NCI-H2107 treated with DMSO at 0.1 percent for 48 hours (cell line): ENCODE measurements around the gene LONP2.
"Not testable (repeated sequence)": the region's sequence is repeated elsewhere in the genome, so short reads cannot be mapped to it uniquely, and the experiment has no call there.

Source experiments
- DNase-seq: peaks from one replicate; lab custom pipeline; 2025; ENCODE audit not compliant: unreplicated experiment; lab: John Stamatoyannopoulos, UW

Gene LONP2

GRCh38 chr16:48330189-48330840, 86.2 kb downstream of the LONP2 start:
- DNase-seq, result no peak

- peak; percentile 81 for DNase-seq
Measured at GRCh38 chr16:48330841-48331192, 86.7 kb downstream of the LONP2 start.

- no peak for DNase-seq
Measured at GRCh38 chr16:48332978-48333377, 88.9 kb downstream of the LONP2 start.

- no peak for DNase-seq
Measured at GRCh38 chr16:48334325-48334724, 90.2 kb downstream of the LONP2 start.

- DNase-seq, result no peak
Measured at GRCh38 chr16:48335961-48336360, 91.9 kb downstream of the LONP2 start.

- no peak for DNase-seq
Measured at GRCh38 chr16:48340054-48340453, 96.0 kb downstream of the LONP2 start.

GRCh38 chr16:48342591-48342990, 98.5 kb downstream of the LONP2 start:
- DNase-seq, result no peak

GRCh38 chr16:48347191-48347865, 103.2 kb downstream of the LONP2 start:
- no peak for DNase-seq

GRCh38 chr16:48347980-48348379, 103.9 kb downstream of the LONP2 start:
- no peak for DNase-seq

GRCh38 chr16:48350736-48351135, 106.6 kb downstream of the LONP2 start:
- no peak for DNase-seq

- DNase-seq, result no peak
Measured at GRCh38 chr16:48352648-48353390, 108.7 kb downstream of the LONP2 start.

- peak; percentile 80 for DNase-seq
Measured at GRCh38 chr16:48353565-48354163, 109.6 kb downstream of the LONP2 start.

- DNase-seq, result not testable (repeated sequence)
Measured at GRCh38 chr16:48354385-48354784, 110.3 kb downstream of the LONP2 start.

- DNase-seq, result no peak
Measured at GRCh38 chr16:48354877-48355855, 111.1 kb downstream of the LONP2 start.

- no peak for DNase-seq
Measured at GRCh38 chr16:48356633-48357376, 112.7 kb downstream of the LONP2 start.

- no peak for DNase-seq
Measured at GRCh38 chr16:48358419-48358818, 114.3 kb downstream of the LONP2 start.

GRCh38 chr16:48359983-48360382, 115.9 kb downstream of the LONP2 start:
- DNase-seq, result no peak

GRCh38 chr16:48361012-48361411, 116.9 kb downstream of the LONP2 start:
- DNase-seq, result no peak

GRCh38 chr16:48361540-48362144, 117.5 kb downstream of the LONP2 start:
- no peak for DNase-seq
